ENCODE results near the gene HSPB2.

DNA sequence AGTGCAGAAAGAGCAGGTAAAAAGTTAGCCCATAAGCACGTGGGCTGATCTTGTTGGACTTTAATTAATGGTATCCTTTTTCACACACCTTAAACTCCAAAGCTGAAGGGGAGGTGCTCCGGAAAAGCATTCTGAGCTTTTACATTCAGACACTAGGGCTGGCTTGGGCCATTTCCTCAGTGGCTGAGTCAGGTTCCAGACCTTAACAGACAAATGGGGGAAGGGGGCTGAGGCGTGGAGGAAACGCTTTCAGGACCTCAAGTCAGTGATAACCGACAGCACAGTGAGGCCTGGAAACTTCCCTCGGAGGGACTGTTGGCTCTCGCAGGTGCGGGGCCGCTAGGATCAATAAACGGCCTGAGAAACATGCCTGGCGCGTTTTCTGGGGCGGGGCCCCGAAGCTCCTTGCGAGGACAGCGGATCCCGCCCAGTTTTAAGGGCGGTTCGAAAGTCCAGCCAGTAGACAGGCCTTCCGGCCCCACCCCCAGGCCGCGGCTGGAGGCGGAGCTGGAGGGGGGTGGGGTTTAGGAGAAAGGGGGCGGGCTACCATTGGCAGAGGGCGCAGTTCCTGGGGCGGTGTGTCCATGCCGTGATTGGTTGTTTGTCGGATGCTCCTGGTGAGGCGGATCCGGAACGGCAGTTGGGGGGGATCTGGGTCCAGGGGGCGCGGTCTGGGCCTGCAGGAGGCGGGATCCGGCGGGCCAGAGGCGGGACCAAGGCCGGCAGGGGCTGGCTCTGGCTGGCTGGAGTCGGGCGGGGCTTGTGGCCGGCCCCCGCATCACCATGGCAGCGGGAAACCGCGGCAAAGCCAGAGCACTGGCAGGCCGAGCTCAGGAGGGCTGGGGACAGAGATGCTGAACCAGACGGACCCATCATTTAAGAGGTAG, 14.2 kb downstream of the HSPB2 start:
- TF ChIP-seq, protein P1, sequence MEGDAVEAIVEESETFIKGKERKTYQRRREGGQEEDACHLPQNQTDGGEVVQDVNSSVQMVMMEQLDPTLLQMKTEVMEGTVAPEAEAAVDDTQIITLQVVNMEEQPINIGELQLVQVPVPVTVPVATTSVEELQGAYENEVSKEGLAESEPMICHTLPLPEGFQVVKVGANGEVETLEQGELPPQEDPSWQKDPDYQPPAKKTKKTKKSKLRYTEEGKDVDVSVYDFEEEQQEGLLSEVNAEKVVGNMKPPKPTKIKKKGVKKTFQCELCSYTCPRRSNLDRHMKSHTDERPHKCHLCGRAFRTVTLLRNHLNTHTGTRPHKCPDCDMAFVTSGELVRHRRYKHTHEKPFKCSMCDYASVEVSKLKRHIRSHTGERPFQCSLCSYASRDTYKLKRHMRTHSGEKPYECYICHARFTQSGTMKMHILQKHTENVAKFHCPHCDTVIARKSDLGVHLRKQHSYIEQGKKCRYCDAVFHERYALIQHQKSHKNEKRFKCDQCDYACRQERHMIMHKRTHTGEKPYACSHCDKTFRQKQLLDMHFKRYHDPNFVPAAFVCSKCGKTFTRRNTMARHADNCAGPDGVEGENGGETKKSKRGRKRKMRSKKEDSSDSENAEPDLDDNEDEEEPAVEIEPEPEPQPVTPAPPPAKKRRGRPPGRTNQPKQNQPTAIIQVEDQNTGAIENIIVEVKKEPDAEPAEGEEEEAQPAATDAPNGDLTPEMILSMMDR (IDR thresholded peaks at IDR 0.05) = peak in 1 of 5 experiments; percentile 31
- TF ChIP-seq EP300 (IDR thresholded peaks at IDR 0.05) = peak; percentile 21 to 95

Measured in tibial nerve (tissue), 4 donors.